Measurements from ENCODE around the gene DSCAM. TPM values are rescaled to one million over a fixed set of nuclear protein-coding genes. Genes with fewer than 3 reads are reported as not detected.

DSCAM gene
- total and polyA plus RNA-seq, 2 donors (not counting 3 experiments of a cell fraction or from before 2014, with no cell fraction given) = not detected

- Histone ChIP-seq H3K9me1 (replicated peaks; ENCODE audit: control insufficient read depth, extremely low read depth, insufficient read depth, low read length) (no peaks in the 10 kb centered on the region), H3K4me1 (ENCODE audit: control insufficient read depth, extremely low read depth, insufficient read depth, low read length) (no peaks in the 10 kb centered on the region), H3K4me3 (replicated peaks in 1 of 3; ENCODE audit: insufficient read depth in 1 of 3, low read depth in 1 of 3, low read length in 3 of 3) (no peak overlapping the region), H3K27ac (ENCODE audit: insufficient read depth, low read depth, low read length) (no peak overlapping the region), H2AFZ (ENCODE audit: low read depth, low read length) (no peak overlapping the region), H3K4me2 (ENCODE audit: insufficient read depth, low read length) (no peak overlapping the region), H3K27me3 (ENCODE audit: control insufficient read depth in 2 of 2, insufficient read depth in 2 of 2, low read length in 2 of 2) (no peaks in the 10 kb centered on the region), H4K20me1 (replicated peaks; ENCODE audit: control insufficient read depth, extremely low read depth, insufficient read depth, low read length) (no peaks in the 10 kb centered on the region), H3K36me3 (ENCODE audit: control insufficient read depth in 2 of 2, extremely low read depth in 1 of 2, insufficient read depth in 2 of 2, low read length in 2 of 2) (no peaks in the 10 kb centered on the region), H3K9me3 (replicated peaks; ENCODE audit: control insufficient read depth, insufficient read depth, low read length) (peaks cover 4% of the 10 kb centered on the region), H3K9ac (replicated peaks; ENCODE audit: extremely low read depth, insufficient read depth, low read length) (no peak overlapping the region), H3K79me2 (ENCODE audit: control insufficient read depth, insufficient read depth, low read length) (no peaks in the 10 kb centered on the region)
- ChIA-PET CTCF (no interaction called here), POLR2A (no interaction called here)
- TF ChIP-seq MYC (IDR thresholded peaks at IDR 0.05; ENCODE audit: low read depth, low read length) (no peak), EZH2 (IDR thresholded peaks at IDR 0.05; ENCODE audit: borderline replicate concordance, low read depth, low read length, severe bottlenecking) (no peak), POLR2AphosphoS5 (IDR thresholded peaks at IDR 0.05; ENCODE audit: insufficient read depth, low read depth, low read length) (no peak), FOS (IDR thresholded peaks at IDR 0.05; ENCODE audit: borderline replicate concordance, insufficient read depth, low read length) (no peak), JUN (IDR thresholded peaks at IDR 0.05; ENCODE audit: borderline replicate concordance, insufficient read depth, insufficient read length, low read depth) (no peak), GATA2 (IDR thresholded peaks at IDR 0.05; ENCODE audit: insufficient read depth, insufficient read length, low read depth, low read length) (no peak), POLR2A (IDR thresholded peaks at IDR 0.05; ENCODE audit: low read depth, low read length) (no peak)
- TF ChIP-seq, protein P1, sequence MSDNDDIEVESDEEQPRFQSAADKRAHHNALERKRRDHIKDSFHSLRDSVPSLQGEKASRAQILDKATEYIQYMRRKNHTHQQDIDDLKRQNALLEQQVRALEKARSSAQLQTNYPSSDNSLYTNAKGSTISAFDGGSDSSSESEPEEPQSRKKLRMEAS (IDR thresholded peaks at IDR 0.05; ENCODE audit: insufficient read depth, insufficient read length) = no peak
- TF ChIP-seq, protein P2, sequence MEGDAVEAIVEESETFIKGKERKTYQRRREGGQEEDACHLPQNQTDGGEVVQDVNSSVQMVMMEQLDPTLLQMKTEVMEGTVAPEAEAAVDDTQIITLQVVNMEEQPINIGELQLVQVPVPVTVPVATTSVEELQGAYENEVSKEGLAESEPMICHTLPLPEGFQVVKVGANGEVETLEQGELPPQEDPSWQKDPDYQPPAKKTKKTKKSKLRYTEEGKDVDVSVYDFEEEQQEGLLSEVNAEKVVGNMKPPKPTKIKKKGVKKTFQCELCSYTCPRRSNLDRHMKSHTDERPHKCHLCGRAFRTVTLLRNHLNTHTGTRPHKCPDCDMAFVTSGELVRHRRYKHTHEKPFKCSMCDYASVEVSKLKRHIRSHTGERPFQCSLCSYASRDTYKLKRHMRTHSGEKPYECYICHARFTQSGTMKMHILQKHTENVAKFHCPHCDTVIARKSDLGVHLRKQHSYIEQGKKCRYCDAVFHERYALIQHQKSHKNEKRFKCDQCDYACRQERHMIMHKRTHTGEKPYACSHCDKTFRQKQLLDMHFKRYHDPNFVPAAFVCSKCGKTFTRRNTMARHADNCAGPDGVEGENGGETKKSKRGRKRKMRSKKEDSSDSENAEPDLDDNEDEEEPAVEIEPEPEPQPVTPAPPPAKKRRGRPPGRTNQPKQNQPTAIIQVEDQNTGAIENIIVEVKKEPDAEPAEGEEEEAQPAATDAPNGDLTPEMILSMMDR (IDR thresholded peaks at IDR 0.05; ENCODE audit: extremely low read depth in 1 of 2, insufficient read depth in 1 of 2, low read depth in 1 of 2, low read length in 2 of 2) = no peak
- no TSS peak for BruUV-seq (replicated peaks)
- no peak for DNase-seq (ENCODE audit: low read depth, low spot score)
- intact Hi-C loops (cut with micrococcal nuclease) = no loop called here
- no peak for FAIRE-seq
- dilution Hi-C loops (cut with MboI; ENCODE audit: extremely low pct_ligation_motif_present, low sequenced_read_pairs) = no loop called here
Measured at GRCh38 chr21:40371329-40371728, 475.6 kb downstream of the DSCAM start.
